IMR-90 (cell line): Measurements from ENCODE around the gene SLC25A12. TPM values are rescaled to one million over a fixed set of nuclear protein-coding genes. Genes with fewer than 3 reads are reported as not detected.

Experiments used
- ATAC-seq: fragments of 200-7000 bp; cut with Tn5 transposase; 2 replicates; pipeline ENCODE4 v1.9.1; 2020; ENCODE audit warnings: low read depth, mild to moderate bottlenecking, moderate library complexity
- BruUV-seq: library from RNA; stranded (reverse); fragments of 400-500 nt; replicated peaks from 2 replicates; lab custom pipeline; 2021; lab: Mats Ljungman, UMichigan
- CTCF ChIA-PET: fragments of 300-600 bp; formaldehyde crosslinking; extraction: SDS; loops from one replicate; lab custom pipeline; 2021; ENCODE audit warnings: antibody characterized with exemption; lab: Yijun Ruan, JAX
- POLR2A ChIA-PET: fragments of 300-600 bp; sonication (Branson Sonifier 250); formaldehyde crosslinking; loops from one replicate; lab custom pipeline; 2022; ENCODE audit warnings: antibody characterized with exemption; ENCODE audit not compliant: unreplicated experiment; lab: Charles Lee
- DNase-seq: peaks from one replicate; pipeline ENCODE4 v3.0.0; 2013
- H2AFZ ChIP-seq: replicated peaks from 2 replicates; pipeline ENCODE3; 2013; ENCODE audit warnings: low read length, mild to moderate bottlenecking; ENCODE audit not compliant: poor library complexity
- H2AK5ac ChIP-seq: 2 replicates; pipeline ENCODE4 v1.6.1; 2013; ENCODE audit warnings: low read depth, low read length, inconsistent platforms
- H2AK9ac ChIP-seq: replicated peaks from 2 replicates; pipeline ENCODE3; 2013; ENCODE audit warnings: mild to moderate bottlenecking, low read depth, low read length, moderate library complexity; ENCODE audit not compliant: poor library complexity
- H2BK120ac ChIP-seq: 2 replicates; pipeline ENCODE4 v1.6.1; 2013; ENCODE audit warnings: low read depth, low read length, inconsistent platforms
- H2BK15ac ChIP-seq: 3 replicates; pipeline ENCODE4 v1.6.1; 2013; ENCODE audit warnings: low read depth, low read length, inconsistent platforms
- H2BK20ac ChIP-seq: 2 replicates; pipeline ENCODE4 v1.6.1; 2013; ENCODE audit warnings: low read depth, mild to moderate bottlenecking, inconsistent platforms, low read length, moderate library complexity
- H2BK5ac ChIP-seq: 2 replicates; pipeline ENCODE4 v1.6.1; 2013; ENCODE audit warnings: mild to moderate bottlenecking, low read depth, low read length, inconsistent platforms; ENCODE audit not compliant: poor library complexity, severe bottlenecking
- H3K14ac ChIP-seq: replicated peaks from 2 replicates; pipeline ENCODE4 v1.6.1; 2013; ENCODE audit warnings: low read depth, low read length, inconsistent platforms
- H3K18ac ChIP-seq: 2 replicates; pipeline ENCODE4 v1.6.1; 2013; ENCODE audit warnings: low read depth, low read length, control low read depth
- H3K23ac ChIP-seq: 2 replicates; pipeline ENCODE4 v1.6.1; 2013; ENCODE audit warnings: low read depth, low read length, inconsistent platforms
- H3K27ac ChIP-seq: 2 replicates; pipeline ENCODE4 v1.5.1; 2013; ENCODE audit warnings: mild to moderate bottlenecking, control low read depth, low read length; ENCODE audit not compliant: insufficient read depth
- H3K27me3 ChIP-seq: 2 replicates; pipeline ENCODE4 v1.6.1; 2013; ENCODE audit warnings: low read length; ENCODE audit not compliant: control insufficient read depth, insufficient read depth
- H3K36me3 ChIP-seq: 2 replicates; pipeline ENCODE4 v1.6.1; 2013; ENCODE audit warnings: low read length, mixed read lengths; ENCODE audit not compliant: control insufficient read depth, insufficient read depth
- H3K4ac ChIP-seq: 2 replicates; pipeline ENCODE4 v1.6.1; 2013; ENCODE audit warnings: low read depth, low read length, inconsistent platforms
- H3K4me1 ChIP-seq: 2 replicates; pipeline ENCODE4 v1.6.1; 2013; ENCODE audit warnings: low read length, mixed read lengths; ENCODE audit not compliant: control insufficient read depth, insufficient read depth
- H3K4me2 ChIP-seq: 2 replicates; pipeline ENCODE4 v1.6.1; 2013; ENCODE audit warnings: low read depth, mild to moderate bottlenecking, control low read depth, low read length, moderate library complexity
- H3K4me3 ChIP-seq: 2 replicates; pipeline ENCODE4 v1.5.1; 2013; ENCODE audit warnings: low read depth, mild to moderate bottlenecking, control low read depth, low read length, moderate library complexity; ENCODE audit not compliant: insufficient read depth
- H3K56ac ChIP-seq: 2 replicates; pipeline ENCODE4 v1.6.1; 2013; ENCODE audit warnings: low read length, inconsistent platforms; ENCODE audit not compliant: insufficient read depth; ENCODE audit errors: extremely low read depth
- H3K79me1 ChIP-seq, 2 experiments: 2 replicates each; pipeline ENCODE4 v1.6.1; 2013; ENCODE audit warnings: low read length in 2 of 2, inconsistent platforms in 1 of 2, low read depth in 1 of 2
- H3K9ac ChIP-seq: 2 replicates; pipeline ENCODE4 v1.6.1; 2013; ENCODE audit warnings: low read depth, low read length, control low read depth
- H3K9me1 ChIP-seq: 2 replicates; pipeline ENCODE4 v1.6.1; 2013; ENCODE audit warnings: low read length, inconsistent platforms; ENCODE audit not compliant: insufficient read depth
- H3K9me3 ChIP-seq: 2 replicates; pipeline ENCODE4 v1.6.1; 2013; ENCODE audit warnings: low read length; ENCODE audit not compliant: control insufficient read depth, insufficient read depth
- H4K20me1 ChIP-seq: 2 replicates; pipeline ENCODE4 v1.6.1; 2013; ENCODE audit warnings: low read length, inconsistent platforms; ENCODE audit not compliant: insufficient read depth
- H4K5ac ChIP-seq: 2 replicates; pipeline ENCODE4 v1.6.1; 2013; ENCODE audit warnings: mild to moderate bottlenecking, low read depth, low read length, control low read depth
- H4K8ac ChIP-seq, 2 experiments: 2 replicates each; pipeline ENCODE4 v1.6.1; 2013; ENCODE audit warnings: low read depth in 2 of 2, low read length in 2 of 2, control low read depth in 1 of 2, inconsistent platforms in 1 of 2
- H4K91ac ChIP-seq: 2 replicates; pipeline ENCODE4 v1.6.1; 2013; ENCODE audit warnings: low read depth, low read length, inconsistent platforms; ENCODE audit not compliant: insufficient read depth
- CEBPB ChIP-seq: IDR thresholded peaks from 2 replicates; pipeline ENCODE4 v1.6.1; 2012; ENCODE audit warnings: low read depth, low read length, improper control_type of control experiment
- CTCF ChIP-seq: conservative IDR thresholded peaks from 2 replicates; pipeline ENCODE4 v1.5.1; 2012; ENCODE audit warnings: mild to moderate bottlenecking, low read depth, low read length, improper control_type of control experiment
- ELK1 ChIP-seq: fragments of 150-350 bp; IDR thresholded peaks from 2 replicates; pipeline ENCODE4 v1.6.1; 2016; ENCODE audit warnings: low read depth, mild to moderate bottlenecking, low read length, moderate library complexity, borderline replicate concordance
- FOS ChIP-seq: fragments of 150-350 bp; IDR thresholded peaks from 2 replicates; pipeline ENCODE4 v1.6.1; 2016; ENCODE audit warnings: low read depth, low read length
- MAFK ChIP-seq: IDR thresholded peaks from 2 replicates; pipeline ENCODE4 v1.6.1; 2012; ENCODE audit warnings: low read depth, low read length, improper control_type of control experiment
- MAZ ChIP-seq: IDR thresholded peaks from 2 replicates; pipeline ENCODE4 v1.6.1; 2012; ENCODE audit warnings: low read depth, mild to moderate bottlenecking, low read length, improper control_type of control experiment, moderate library complexity, borderline replicate concordance
- MXI1 ChIP-seq: IDR thresholded peaks from 2 replicates; pipeline ENCODE4 v1.6.1; 2012; ENCODE audit warnings: low read depth, mild to moderate bottlenecking, low read length, moderate library complexity, borderline replicate concordance
- NFE2L2 ChIP-seq: fragments of 150-350 bp; IDR thresholded peaks from 2 replicates; pipeline ENCODE4 v1.6.1; 2016; ENCODE audit warnings: low read depth, mild to moderate bottlenecking, low read length
- POLR2A ChIP-seq: IDR thresholded peaks from 2 replicates; pipeline ENCODE4 v1.6.1; 2012; ENCODE audit warnings: mild to moderate bottlenecking, low read depth, low read length
- RAD21 ChIP-seq: IDR thresholded peaks from 2 replicates; pipeline ENCODE4 v1.6.1; 2012; ENCODE audit warnings: low read length, improper control_type of control experiment
- RFX5 ChIP-seq: IDR thresholded peaks from 2 replicates; pipeline ENCODE4 v1.8.0; 2012; ENCODE audit warnings: low read depth, mild to moderate bottlenecking, low read length, moderate library complexity
- SMC3 ChIP-seq: fragments of 150-350 bp; IDR thresholded peaks from 2 replicates; pipeline ENCODE4 v1.6.1; 2016; ENCODE audit warnings: low read depth, mild to moderate bottlenecking, antibody characterized with exemption, low read length, moderate library complexity
- WGBS, 2 experiments: methylation state at CpG; one replicate each; pipeline versions ENCODE4 v1.1.5 to v1.1.7; 2013; ENCODE audit warnings: missing lambda C conversion rate in 2 of 2; ENCODE audit not compliant: insufficient read length in 1 of 2; ENCODE audit errors: extremely low coverage in 2 of 2; 5-methylcytosine and 5-hydroxymethylcytosine counted together
- dilution Hi-C: fragments of 300-500 bp; cut with HindIII; formaldehyde crosslinking; loops from one replicate; pipeline ENCODE4 v1.14.3; 2018; ENCODE audit warnings: low sequenced_read_pairs; ENCODE audit not compliant: unreplicated experiment
- in situ Hi-C: fragments of 300-500 bp; cut with MboI; formaldehyde crosslinking; loops from 3 replicates; pipeline ENCODE4 v1.14.3; 2019; ENCODE audit warnings: low sequenced_read_pairs, inconsistent platforms, mixed read lengths
- intact Hi-C: fragments of 100-400 bp; cut with micrococcal nuclease; formaldehyde crosslinking; loops from 2 replicates; pipeline ENCODE4 v1.10.0; 2022
- polyA plus RNA-seq, 3 experiments: library from polyadenylated mRNA; depleted of rRNA; stranded (reverse); fragments of >200 nt; gene quantifications; 2 replicates each; pipeline ENCODE4 v1.2.3, GENCODE V29; 2012; ENCODE audit warnings: low replicate concordance in 1 of 3
- total RNA-seq: library from RNA; depleted of rRNA; stranded (reverse); fragments of >200 nt; gene quantifications from 2 replicates; pipeline ENCODE4 v1.2.3, GENCODE V29; 2012

The SLC25A12 gene
- total and polyA plus RNA-seq, 2 of the 4 experiments (the other 2 are of a cell fraction) = 16.3 to 17.6 TPM

DNA sequence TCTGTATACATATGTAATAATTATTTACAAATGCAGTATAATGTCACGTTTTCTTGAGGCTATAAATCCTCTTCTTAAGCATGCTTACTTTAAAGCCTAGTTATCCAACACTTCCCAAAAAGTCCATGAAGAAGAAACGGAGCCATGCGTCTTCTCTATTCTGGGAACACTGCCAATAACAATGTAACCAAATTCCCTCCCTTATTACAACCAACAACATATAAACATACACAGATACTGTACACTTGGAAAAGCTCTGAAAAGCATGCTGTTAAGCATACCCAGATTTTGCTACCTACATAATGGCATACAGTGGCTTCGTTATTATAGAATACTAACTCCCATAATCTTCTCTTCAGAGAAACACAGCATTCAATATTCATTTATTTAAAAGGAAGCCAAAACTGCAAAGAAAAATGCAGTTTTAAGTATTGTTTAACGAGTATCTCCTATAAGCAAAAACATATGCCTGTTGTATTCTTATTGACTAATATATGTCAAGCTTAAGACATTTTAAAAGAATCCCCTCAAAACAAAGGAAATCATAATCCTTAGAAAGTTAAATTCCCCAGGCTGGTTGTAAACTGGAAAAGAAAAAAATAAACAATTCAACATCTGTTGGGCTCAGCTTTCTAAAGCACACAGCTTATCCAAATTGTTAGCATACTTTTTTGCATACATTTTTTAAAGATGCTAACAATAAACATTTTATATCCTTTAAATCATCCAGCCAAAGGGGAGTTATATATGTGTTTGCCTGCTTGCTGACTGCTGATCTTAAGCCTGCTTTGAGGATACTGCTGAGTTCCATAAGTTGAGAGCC lies 83.4 kb downstream of the SLC25A12 start:
- Histone ChIP-seq H3K56ac (no peak overlapping the region), H2BK20ac (0 out of 2 replicates have a peak overlapping the region, but pooled peaks have one; percentile 60), H3K9me1 (0 out of 2 replicates have a peak, but pooled peaks cover 4% of the 10 kb centered on the region), H4K8ac (no peak overlapping the region), H3K79me1 (no peaks in the 10 kb centered on the region), H4K20me1 (no peaks in the 10 kb centered on the region), H3K27ac (no peak overlapping the region), H2AK9ac (no peak overlapping the region), H3K4me2 (peak overlapping the region; percentile 77; the same call in 1 of the 2 replicates), H3K9me3 (no peaks in the 10 kb centered on the region), H3K14ac (no peak overlapping the region), H3K4me3 (no peak overlapping the region), H3K27me3 (no peaks in the 10 kb centered on the region), H3K18ac (no peak overlapping the region), H3K9ac (no peak overlapping the region), H2BK15ac (no peak overlapping the region), H3K23ac (no peak overlapping the region), H2AK5ac (no peak overlapping the region), H3K36me3 (peaks cover 2% of the 10 kb centered on the region; the same call in 1 of the 2 replicates), H2AFZ (no peak overlapping the region), H2BK120ac (no peak overlapping the region), H3K4me1 (peaks cover 6% of the 10 kb centered on the region; the same call in 1 of the 2 replicates), H3K4ac (no peak overlapping the region), H2BK5ac (no peak overlapping the region), H4K91ac (no peak overlapping the region), H4K5ac (no peak overlapping the region; the same call in 1 of the 2 replicates)
- DNase-seq (peak; percentile 79), ATAC-seq (peak; percentile 82)
- no peak for TF ChIP-seq RFX5
- TF ChIP-seq RAD21 = no peak
- TF ChIP-seq FOS = no peak
- no peak for TF ChIP-seq MAFK
- no peak for TF ChIP-seq MXI1
- TF ChIP-seq NFE2L2 = no peak
- no peak for TF ChIP-seq ELK1
- TF ChIP-seq POLR2A = no peak
- no peak for TF ChIP-seq SMC3
- no peak for TF ChIP-seq CTCF
- no peak for TF ChIP-seq MAZ
- TF ChIP-seq CEBPB = no peak
- no TSS peak for BruUV-seq
- in situ Hi-C loops = loop anchor here (25.0 kb wide), 1 partner anchor 652 kb away; no protein-coding TSS in a partner anchor
- dilution Hi-C loops = no loop called here
- intact Hi-C loops = loop anchor here (1.0 to 5.0 kb wide), 4 partner anchors 82 to 294 kb away; partner anchors contain the start of genes HAT1 and SLC25A12
- ChIA-PET CTCF (interaction anchor here (0.5 to 1.2 kb wide), 7 partner anchors 13 to 317 kb away, joined by 3 to 6 read pairs (median 4); no protein-coding TSS in a partner anchor), POLR2A (no interaction called here)
- 14% methylated on average over 2 of the region's 5 CpGs; no CpG with 5 or more reads in 1 of the 2 experiments for WGBS, 2 experiments
